ENCODE data around the gene PSMG4.

DNA sequence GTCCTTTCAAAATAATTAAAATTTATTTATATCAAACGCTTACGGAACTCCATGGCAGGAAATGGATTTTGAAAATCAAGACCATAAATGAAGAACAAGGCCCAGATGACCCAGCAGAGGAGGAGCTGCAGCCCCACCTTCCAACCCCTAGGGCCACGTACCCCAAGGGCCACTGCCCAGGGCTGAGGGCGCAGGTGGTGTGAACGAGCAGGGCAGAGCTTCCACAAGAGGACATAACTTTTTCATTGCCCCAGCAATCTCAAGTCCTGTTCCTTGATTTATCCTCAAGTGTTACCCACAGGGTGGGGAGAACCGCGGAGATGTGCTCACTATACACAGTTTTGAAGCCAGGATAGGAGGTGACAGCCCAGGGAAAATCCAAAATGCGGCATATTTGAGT is 42.8 kb downstream of the PSMG4 start:
- TF ChIP-seq, protein P1, sequence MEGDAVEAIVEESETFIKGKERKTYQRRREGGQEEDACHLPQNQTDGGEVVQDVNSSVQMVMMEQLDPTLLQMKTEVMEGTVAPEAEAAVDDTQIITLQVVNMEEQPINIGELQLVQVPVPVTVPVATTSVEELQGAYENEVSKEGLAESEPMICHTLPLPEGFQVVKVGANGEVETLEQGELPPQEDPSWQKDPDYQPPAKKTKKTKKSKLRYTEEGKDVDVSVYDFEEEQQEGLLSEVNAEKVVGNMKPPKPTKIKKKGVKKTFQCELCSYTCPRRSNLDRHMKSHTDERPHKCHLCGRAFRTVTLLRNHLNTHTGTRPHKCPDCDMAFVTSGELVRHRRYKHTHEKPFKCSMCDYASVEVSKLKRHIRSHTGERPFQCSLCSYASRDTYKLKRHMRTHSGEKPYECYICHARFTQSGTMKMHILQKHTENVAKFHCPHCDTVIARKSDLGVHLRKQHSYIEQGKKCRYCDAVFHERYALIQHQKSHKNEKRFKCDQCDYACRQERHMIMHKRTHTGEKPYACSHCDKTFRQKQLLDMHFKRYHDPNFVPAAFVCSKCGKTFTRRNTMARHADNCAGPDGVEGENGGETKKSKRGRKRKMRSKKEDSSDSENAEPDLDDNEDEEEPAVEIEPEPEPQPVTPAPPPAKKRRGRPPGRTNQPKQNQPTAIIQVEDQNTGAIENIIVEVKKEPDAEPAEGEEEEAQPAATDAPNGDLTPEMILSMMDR (IDR thresholded peaks at IDR 0.05 in 2 of 3, conservative IDR thresholded peaks at IDR 0.05 in 1 of 3; ENCODE audit: borderline replicate concordance in 1 of 3, insufficient read depth in 1 of 3, low read depth in 2 of 3, low read length in 2 of 3): no peak
- TF ChIP-seq EZH2 (IDR thresholded peaks at IDR 0.05) (no peak), RAD21 (IDR thresholded peaks at IDR 0.05; ENCODE audit: low read depth) (no peak), SIN3A (IDR thresholded peaks at IDR 0.05; ENCODE audit: low read depth) (no peak), SP1 (IDR thresholded peaks at IDR 0.05; ENCODE audit: low read depth) (no peak), ZNF274 (IDR thresholded peaks at IDR 0.05; ENCODE audit: low read depth, low read length) (no peak), POLR2A (IDR thresholded peaks at IDR 0.05; ENCODE audit: borderline replicate concordance, extremely low read depth, insufficient read depth, insufficient read length) (no peak), YY1 (IDR thresholded peaks at IDR 0.05; ENCODE audit: extremely low read depth, insufficient replicate concordance, low read depth, low read length) (no peak), POLR2AphosphoS5 (IDR thresholded peaks at IDR 0.05; ENCODE audit: low read depth, low read length) (no peak), EGR1 (IDR thresholded peaks at IDR 0.05; ENCODE audit: low read depth) (no peak)
